ENCODE results near the gene WNT9B. TPM values are rescaled to one million over a fixed set of nuclear protein-coding genes. Genes with fewer than 3 reads are reported as not detected.

Gene WNT9B
- total RNA-seq, 1 experiment from 2014 or later, result not detected

DNA sequence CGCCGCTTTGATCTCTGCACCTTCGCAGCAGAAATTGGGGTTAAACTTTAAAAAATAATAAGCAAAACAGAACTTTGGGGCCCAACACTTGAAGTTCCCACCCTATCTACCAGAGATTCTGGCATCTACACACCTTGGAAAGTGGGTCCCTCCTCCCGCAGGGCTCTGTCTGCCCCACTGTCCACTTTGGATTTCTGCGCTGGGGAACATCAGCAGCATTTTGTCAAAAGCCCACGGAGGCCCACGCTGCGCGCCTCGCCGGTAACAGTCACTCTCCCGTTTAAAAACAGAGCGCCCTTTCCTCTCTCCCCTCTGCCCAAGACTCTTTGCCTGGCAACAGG, 725 bp upstream of the WNT9B start:
- peaks cover 2% of the 10 kb centered on the region for H3K27me3 ChIP-seq (ENCODE audit: control insufficient read depth, insufficient read depth, low read length)
- no peaks in the 10 kb centered on the region for H3K9me3 ChIP-seq (ENCODE audit: control insufficient read depth, insufficient read depth, low read depth, low read length)
- no peak for TF ChIP-seq TCF7L2 (IDR thresholded peaks at IDR 0.05; ENCODE audit: low read depth, low read length)
- TF ChIP-seq, protein P1, sequence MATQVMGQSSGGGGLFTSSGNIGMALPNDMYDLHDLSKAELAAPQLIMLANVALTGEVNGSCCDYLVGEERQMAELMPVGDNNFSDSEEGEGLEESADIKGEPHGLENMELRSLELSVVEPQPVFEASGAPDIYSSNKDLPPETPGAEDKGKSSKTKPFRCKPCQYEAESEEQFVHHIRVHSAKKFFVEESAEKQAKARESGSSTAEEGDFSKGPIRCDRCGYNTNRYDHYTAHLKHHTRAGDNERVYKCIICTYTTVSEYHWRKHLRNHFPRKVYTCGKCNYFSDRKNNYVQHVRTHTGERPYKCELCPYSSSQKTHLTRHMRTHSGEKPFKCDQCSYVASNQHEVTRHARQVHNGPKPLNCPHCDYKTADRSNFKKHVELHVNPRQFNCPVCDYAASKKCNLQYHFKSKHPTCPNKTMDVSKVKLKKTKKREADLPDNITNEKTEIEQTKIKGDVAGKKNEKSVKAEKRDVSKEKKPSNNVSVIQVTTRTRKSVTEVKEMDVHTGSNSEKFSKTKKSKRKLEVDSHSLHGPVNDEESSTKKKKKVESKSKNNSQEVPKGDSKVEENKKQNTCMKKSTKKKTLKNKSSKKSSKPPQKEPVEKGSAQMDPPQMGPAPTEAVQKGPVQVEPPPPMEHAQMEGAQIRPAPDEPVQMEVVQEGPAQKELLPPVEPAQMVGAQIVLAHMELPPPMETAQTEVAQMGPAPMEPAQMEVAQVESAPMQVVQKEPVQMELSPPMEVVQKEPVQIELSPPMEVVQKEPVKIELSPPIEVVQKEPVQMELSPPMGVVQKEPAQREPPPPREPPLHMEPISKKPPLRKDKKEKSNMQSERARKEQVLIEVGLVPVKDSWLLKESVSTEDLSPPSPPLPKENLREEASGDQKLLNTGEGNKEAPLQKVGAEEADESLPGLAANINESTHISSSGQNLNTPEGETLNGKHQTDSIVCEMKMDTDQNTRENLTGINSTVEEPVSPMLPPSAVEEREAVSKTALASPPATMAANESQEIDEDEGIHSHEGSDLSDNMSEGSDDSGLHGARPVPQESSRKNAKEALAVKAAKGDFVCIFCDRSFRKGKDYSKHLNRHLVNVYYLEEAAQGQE (IDR thresholded peaks at IDR 0.05; ENCODE audit: insufficient read depth in 1 of 2, low read depth in 2 of 2, low read length in 1 of 2), result no peak
- TF ChIP-seq, protein P2, sequence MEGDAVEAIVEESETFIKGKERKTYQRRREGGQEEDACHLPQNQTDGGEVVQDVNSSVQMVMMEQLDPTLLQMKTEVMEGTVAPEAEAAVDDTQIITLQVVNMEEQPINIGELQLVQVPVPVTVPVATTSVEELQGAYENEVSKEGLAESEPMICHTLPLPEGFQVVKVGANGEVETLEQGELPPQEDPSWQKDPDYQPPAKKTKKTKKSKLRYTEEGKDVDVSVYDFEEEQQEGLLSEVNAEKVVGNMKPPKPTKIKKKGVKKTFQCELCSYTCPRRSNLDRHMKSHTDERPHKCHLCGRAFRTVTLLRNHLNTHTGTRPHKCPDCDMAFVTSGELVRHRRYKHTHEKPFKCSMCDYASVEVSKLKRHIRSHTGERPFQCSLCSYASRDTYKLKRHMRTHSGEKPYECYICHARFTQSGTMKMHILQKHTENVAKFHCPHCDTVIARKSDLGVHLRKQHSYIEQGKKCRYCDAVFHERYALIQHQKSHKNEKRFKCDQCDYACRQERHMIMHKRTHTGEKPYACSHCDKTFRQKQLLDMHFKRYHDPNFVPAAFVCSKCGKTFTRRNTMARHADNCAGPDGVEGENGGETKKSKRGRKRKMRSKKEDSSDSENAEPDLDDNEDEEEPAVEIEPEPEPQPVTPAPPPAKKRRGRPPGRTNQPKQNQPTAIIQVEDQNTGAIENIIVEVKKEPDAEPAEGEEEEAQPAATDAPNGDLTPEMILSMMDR (IDR thresholded peaks at IDR 0.05), result no peak
- TF ChIP-seq POLR2AphosphoS5 (IDR thresholded peaks at IDR 0.05; ENCODE audit: low read depth, low read length), result no peak
- TF ChIP-seq SIN3A (IDR thresholded peaks at IDR 0.05; ENCODE audit: borderline replicate concordance, insufficient read depth, low read depth, low read length), result no peak
- ATAC-seq (no peak), DNase-seq (ENCODE audit: low read depth, low spot score) (no peak)
- peak overlapping the region; percentile 32 to 33; a peak in 2 of 4 replicates for H3K4me3 ChIP-seq (ENCODE audit: low read depth in 2 of 2, low read length in 2 of 2)
- intact Hi-C loops (cut with micrococcal nuclease; ENCODE audit: unreplicated experiment) (no loop called here), in situ Hi-C loops (cut with HindIII; ENCODE audit: low pct_unique_long_range_greater_than_20kb, low sequenced_read_pairs) (no loop called here)
- no peaks in the 10 kb centered on the region for H3K4me1 ChIP-seq (ENCODE audit: control insufficient read depth, insufficient read depth, low read length)
- ChIA-PET POLR2A (no interaction called here), CTCF (no interaction called here)
- no peaks in the 10 kb centered on the region for H3K36me3 ChIP-seq (ENCODE audit: control insufficient read depth, insufficient read depth, low read length)
- no TSS peak for BruUV-seq (replicated peaks)
- H3K27ac ChIP-seq (ENCODE audit: low read length), result no peak overlapping the region

DNA sequence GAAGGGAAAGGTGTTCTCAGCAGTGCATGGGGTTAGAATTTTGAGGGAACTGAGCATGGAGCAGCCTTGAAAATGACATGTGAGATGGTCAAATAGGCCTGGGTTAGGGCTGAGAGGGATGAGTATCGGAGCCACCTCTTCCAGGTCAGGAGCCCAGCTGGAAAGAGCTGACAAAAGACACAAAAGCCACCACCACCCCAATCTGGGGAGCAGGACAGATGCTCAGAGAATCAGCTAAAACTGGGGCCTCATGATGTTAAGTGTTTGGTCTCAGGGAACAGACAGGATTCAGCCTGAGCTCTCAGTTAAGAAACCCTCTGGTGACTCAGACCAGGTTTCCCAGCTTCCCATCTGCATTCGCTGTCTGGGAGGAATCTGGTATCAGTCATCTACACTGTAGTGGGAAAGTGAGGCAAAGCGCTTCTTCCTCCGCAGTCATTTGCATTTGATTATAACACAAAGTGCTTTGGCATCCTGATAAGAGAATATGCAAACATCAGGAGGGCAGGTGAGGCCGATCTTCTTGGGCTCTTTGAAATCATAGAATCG, 2.6 kb downstream of the WNT9B start:
- peaks cover 2% of the 10 kb centered on the region for H3K27me3 ChIP-seq (ENCODE audit: control insufficient read depth, insufficient read depth, low read length)
- BruUV-seq (replicated peaks), result no TSS peak
- in situ Hi-C loops (cut with HindIII; ENCODE audit: low pct_unique_long_range_greater_than_20kb, low sequenced_read_pairs), result no loop called here
- no peak for DNase-seq (ENCODE audit: low read depth, low spot score)
- no peaks in the 10 kb centered on the region for H3K9me3 ChIP-seq (ENCODE audit: control insufficient read depth, insufficient read depth, low read depth, low read length)
- H3K36me3 ChIP-seq (ENCODE audit: control insufficient read depth, insufficient read depth, low read length), result no peaks in the 10 kb centered on the region
- no peak overlapping the region for H3K4me3 ChIP-seq (ENCODE audit: low read depth in 2 of 2, low read length in 2 of 2)
- CTCF ChIA-PET, result no interaction called here
- POLR2A ChIA-PET, result interaction anchor here (0.6 to 0.9 kb wide), 2 partner anchors 16 to 88 kb away, joined by 4 to 15 read pairs; no protein-coding TSS in a partner anchor
- no peak for ATAC-seq
- H3K4me1 ChIP-seq (ENCODE audit: control insufficient read depth, insufficient read depth, low read length), result no peaks in the 10 kb centered on the region
- TF ChIP-seq SIN3A (IDR thresholded peaks at IDR 0.05; ENCODE audit: borderline replicate concordance, insufficient read depth, low read depth, low read length), result no peak
- no peak for TF ChIP-seq TCF7L2 (IDR thresholded peaks at IDR 0.05; ENCODE audit: low read depth, low read length)
- TF ChIP-seq, protein P1 (IDR thresholded peaks at IDR 0.05; ENCODE audit: insufficient read depth in 1 of 2, low read depth in 2 of 2, low read length in 1 of 2), result no peak
- TF ChIP-seq, protein P2 (IDR thresholded peaks at IDR 0.05), result no peak
- intact Hi-C loops (cut with micrococcal nuclease; ENCODE audit: unreplicated experiment), result no loop called here
- no peak overlapping the region for H3K27ac ChIP-seq (ENCODE audit: low read length)

Data from Panc1 (cell line).